GM08714 (cell line): ENCODE measurements around the gene CIRBP.

Source experiments
- H3K4me3 ChIP-seq: fragments of 200-500 bp; sonication (Bioruptor generic); 2 replicates; pipeline ENCODE4 v1.5.1; 2014; ENCODE audit warnings: mild to moderate bottlenecking, low read length, inconsistent platforms
- ZNF274 ChIP-seq: IDR thresholded peaks from 2 replicates; pipeline ENCODE4 v1.6.1; 2012; ENCODE audit warnings: mild to moderate bottlenecking, low read depth, low read length

The CIRBP gene

DNA sequence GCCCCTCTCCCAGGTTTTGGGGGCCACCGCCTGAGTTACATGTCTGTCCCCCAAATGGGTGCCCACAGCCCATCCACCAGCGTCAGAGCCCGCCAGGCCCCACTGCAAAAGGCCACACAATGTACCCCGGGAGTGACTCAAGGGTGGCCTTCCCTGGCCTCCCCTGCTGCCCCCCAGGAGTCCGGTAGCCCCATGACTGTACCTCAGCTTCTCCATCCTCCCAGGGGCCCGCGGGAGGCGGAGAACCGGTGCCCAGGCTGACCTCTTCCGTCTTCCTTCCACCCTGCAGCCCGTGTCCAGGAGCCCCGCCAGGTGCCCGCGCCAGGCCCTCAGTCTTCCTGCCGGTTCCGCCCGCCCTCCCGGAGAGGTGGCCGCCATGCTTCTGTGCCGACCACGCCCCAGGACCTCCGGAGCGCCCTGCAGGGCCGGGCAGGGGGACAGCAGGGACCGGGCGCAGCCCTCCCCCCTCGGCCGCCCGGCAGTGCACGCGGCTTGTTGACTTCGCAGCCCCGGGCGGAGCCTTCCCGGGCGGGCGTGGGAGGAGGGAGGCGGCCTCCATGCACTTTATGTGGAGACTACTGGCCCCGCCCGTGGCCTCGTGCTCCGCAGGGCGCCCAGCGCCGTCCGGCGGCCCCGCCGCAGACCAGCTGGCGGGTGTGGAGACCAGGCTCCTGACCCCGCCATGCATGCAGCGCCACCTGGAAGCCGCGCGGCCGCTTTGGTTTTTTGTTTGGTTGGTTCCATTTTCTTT, 41.7 kb upstream of the CIRBP start:
- no peak for TF ChIP-seq ZNF274
- no peak overlapping the region for H3K4me3 ChIP-seq

DNA sequence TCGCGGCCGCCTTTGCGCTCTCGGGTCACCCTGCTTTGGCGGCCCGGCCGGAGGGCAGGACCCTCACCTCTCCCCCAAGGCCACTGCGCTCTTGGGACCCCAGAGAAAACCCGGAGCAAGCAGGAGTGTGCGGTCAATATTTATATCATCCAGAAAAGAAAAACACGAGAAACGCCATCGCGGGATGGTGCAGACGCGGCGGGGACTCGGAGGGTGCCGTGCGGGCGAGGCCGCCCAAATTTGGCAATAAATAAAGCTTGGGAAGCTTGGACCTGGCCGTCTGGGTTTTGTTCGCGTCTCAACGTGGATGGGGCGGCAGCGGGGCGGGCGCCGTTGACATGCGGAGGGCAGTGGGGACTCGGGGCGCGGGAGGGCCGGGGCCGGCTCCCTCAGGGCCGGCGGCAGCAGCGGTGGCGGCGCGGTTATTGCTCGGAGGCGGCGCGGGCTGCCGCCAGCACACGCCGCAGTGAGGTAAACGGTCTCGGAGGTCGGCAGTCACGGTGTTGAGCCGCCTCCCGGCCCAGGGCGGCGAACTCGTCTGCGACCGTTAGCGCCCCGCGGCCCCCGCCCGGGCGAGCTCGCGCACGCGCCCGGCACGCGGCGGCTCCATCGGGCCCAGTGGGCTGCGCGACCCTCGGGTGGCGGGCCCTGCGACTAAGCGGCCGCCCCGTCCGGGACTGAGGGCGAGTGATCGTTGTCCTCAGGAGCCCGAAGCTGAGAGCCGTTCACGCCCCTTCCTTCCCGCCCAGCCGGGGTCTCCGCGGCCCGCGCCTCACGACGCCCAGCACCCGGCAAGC, 40.8 kb upstream of the CIRBP start:
- no peak overlapping the region for H3K4me3 ChIP-seq
- TF ChIP-seq ZNF274, result no peak

DNA sequence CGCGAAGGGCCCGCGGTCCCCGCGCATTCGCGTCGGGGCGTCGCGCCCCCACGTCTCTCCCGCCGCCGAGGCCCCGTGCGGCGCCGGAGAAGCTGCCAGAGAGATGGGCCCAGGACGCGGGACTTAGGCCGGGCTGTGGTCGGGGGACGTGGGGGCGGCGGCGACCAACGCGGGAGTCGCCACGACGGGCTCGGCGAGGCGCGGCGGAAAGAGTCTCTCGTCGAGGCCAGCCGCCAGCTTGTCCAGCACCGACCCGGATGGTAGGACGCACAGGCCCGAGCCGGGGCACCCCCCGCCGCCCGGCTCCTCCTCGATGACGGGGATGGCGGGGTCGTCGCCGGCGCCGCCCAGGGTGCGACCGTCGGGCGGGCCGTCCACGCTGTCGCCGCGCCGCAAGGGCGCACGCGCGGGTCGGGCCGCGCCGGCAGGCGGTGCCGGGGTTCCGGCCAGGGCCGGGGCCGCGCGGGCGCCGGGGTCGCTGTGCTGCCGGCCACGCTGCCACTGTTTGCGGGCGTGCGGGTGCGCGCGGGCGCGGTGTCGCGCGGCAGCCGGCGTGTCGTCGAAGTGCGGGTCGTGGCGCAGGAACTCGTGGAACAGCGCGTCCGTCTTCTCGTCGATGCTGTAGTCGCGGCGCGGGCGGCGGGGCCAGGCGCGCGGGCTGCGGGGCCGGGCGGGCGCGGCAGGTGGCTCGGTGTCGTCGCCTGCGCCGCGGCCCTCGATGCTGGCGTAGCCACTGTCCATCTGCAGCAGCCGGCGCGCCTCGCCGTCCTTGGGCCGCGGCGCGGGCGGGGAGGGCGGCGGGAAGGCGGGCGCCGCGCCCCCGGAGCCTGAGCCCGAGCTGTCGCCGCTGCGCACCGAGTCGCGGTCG, 39.8 kb upstream of the CIRBP start:
- no peak for TF ChIP-seq ZNF274
- H3K4me3 ChIP-seq, result no peak overlapping the region

DNA sequence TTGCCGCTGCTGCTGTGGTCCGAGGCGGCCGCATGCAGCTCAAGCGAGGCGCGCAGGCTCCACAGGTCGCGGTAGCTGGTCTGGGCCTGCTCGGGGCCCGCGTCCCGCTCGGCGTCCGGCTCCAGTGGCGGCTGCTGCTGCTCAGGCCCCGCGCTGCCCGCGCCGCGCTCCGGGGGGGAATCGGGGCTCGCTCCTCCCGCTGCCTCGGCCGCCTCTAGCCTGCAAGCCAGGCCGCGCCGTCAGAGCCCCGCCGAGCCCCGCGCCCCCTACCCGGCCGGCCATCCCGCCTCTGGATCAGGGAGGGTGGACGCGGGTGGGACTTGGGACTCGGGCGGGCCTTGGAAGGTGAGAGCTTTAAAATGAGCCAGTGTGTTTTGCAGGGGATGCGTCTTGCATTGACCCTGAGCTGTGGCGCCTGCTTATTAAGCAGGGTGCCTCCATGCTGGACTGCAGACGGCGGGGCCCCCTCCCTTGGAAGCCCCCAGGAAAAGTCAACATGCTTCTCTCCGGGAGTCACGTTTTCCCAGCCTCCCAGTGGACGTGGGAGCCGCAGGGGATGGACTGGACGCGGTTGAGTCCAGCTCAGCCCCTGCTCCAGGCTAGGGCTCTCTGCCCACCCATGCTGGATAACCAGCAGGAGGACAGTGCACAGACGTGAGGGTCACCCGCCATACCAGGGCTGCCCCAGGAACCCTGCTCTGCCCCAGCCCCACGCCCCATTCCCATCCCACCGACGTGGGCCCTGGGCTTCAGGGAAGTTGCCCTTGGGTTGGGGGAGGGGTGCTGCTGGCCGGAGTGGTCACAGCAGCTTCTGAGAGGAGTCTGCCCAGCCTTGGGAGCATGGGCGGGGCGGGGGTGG, 39.0 kb upstream of the CIRBP start:
- H3K4me3 ChIP-seq, result no peak overlapping the region
- TF ChIP-seq ZNF274, result no peak

DNA sequence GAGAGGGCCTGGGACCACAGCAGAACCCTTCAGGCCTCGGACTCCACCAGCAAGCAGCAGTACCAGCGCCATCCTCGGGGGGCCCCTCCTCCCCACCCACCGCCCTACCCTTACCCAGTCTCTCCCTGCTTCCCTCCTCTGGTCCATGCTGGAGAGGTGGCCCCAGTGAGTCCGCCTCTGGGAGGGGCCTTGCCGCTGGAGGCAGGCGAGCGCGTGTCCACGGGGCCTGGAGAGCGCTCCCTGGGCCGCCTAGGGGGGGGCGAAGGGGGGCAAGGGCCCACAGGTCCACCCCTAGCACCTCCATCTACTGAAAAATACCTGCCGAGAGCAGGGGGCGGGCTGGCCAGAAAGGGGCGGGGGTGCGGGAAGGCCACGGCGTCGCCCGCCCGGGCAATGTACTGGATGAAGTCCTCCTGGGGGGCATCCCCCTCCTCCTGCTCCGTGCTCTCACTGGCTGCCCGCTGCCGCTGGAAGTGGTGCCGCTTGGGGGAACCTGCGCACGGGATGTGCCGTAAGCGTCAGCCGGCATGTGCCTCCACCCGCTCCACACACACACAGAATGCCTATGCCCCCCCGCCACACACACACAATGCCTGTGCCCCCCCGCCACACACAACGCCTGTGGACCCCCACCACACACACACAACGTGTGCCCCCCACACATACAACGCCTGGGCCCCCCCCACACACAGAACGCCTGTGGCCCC, 38.2 kb upstream of the CIRBP start:
- H3K4me3 ChIP-seq, result no peak overlapping the region
- TF ChIP-seq ZNF274, result no peak

DNA sequence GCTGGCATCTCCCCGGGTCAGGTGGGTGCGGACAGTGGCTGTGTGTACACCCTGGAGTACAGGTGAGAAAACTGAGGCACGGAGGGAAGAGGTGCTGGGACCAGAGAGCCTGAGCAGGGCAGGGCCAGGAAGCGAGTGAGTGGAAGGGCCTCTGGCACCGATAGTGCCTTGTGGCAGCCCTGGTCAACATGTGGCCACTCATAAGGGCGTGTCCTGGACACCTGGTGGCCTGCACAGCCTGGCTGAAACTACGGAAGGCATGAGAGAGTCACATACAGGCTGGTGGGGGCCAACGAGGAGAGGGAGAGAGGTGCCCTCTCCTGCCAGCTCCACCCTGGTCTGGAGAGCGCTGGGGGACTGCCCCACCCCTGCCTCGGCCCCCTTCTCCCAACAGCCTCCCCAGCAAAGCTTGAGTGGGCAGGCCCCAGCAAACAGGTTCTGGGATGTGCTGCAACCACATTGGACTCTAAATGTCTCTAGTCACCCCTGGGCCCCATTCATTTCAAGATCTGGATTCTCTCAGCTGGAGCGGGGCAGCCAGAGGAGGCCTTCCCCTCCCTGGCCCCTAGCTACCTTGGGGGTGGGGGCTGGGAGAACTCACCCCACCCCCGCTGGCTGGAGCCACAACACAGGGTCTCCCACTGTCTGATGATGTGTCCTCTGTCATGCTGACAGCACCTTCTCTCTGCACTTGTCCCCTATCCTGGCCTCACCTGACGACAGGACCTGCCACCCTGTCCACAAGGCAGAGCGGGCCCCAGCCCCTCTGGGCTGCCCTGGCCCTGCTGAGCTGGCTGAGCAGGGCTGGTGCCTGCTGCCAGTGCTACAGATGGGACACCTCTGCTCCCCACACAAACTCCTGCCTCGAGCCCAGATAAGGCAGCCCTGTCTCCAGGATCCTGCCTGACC, 37.1 kb upstream of the CIRBP start:
- no peak overlapping the region for H3K4me3 ChIP-seq
- no peak for TF ChIP-seq ZNF274

DNA sequence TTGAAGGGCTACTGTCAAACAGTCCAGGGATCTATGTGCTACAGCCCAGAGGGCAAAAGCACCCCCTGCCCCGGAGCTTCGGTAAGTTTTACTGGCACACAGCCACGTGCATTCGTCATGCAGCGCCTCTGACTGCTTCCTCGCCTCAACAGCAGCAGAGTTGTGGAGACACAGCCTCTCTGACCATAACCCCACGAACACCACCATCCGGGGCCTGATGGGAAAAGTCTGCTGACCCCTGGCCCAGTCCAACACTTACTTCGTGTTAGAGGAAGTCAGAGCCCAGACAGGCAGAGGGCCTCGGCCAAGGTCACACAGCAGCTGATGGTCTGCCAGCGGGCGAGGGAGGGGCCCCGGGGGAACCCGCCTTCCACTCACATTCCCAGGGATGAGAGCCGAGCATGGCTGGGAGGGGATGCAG, 36.5 kb upstream of the CIRBP start:
- no peak overlapping the region for H3K4me3 ChIP-seq
- TF ChIP-seq ZNF274, result no peak

DNA sequence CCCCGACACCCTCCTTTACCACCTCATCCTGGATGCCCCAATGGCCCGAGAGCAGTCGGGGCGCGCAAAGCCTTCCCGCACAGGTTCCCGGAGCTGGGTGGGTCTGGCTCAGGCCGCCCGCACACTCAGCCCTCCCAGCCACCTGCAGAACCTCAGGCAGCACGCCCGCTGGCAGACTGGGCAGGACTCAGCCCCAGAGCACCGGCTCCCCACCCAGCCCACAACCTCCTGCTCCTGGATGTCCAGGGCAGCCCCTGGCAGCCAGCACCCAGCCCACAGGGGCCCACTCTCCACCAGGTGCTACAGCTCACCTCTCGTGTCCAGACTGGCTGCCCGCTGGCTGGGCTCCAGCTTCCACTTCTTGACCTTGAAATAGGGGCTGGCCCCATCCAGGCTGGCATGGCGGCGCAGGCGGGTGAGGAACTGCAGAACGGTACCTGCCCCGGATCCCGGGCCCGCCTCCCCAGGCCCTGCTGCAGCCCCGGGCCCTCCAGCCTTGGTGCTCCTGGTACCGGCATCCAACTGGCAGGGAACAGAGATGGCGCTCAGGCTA, 35.9 kb upstream of the CIRBP start:
- TF ChIP-seq ZNF274, result no peak
- no peak overlapping the region for H3K4me3 ChIP-seq

DNA sequence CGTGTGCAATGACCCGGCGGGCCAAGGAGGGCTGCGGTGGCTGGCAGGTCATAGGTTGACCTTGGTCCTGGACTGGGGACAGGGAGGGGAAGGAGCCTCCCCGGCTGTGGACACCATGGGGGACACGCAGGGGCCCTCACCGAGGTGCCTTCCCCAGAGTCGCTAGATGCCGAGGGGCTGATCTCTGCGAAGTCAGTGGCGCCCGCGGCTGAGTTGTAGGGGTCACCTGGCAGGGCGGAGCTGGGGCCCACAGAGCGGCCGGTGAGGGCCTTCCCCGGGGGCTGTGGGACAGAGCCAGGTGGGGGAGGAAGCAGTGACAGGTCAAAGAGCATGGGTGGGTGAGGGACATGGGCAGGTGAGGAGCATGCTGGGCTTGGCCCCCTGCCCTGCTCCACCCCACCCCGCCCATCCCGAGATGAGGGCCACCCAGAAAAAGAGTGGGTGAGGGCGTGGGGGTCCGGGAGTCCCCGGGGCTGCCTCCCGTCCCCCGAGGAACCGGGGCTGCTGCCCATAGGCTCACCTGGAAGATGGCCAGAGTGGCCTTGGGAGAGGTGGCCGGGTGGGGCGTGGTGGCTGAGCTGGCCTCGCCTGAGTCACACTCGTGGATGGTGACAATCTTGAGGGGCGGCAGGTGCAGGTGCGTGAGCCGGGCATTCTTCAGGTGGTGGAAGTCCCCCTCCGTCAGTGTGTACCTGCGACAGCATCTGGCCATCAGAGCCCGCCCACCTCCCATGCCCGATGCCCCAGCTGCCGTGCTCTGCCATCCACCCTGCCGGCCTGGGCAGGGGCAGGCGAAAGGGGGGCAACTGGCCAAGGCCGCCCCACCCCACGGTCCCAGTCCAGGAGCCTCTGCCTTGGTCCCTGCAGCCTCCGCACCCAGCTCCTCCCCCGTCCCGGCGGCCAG, 34.8 kb upstream of the CIRBP start:
- no peak overlapping the region for H3K4me3 ChIP-seq
- TF ChIP-seq ZNF274, result no peak

DNA sequence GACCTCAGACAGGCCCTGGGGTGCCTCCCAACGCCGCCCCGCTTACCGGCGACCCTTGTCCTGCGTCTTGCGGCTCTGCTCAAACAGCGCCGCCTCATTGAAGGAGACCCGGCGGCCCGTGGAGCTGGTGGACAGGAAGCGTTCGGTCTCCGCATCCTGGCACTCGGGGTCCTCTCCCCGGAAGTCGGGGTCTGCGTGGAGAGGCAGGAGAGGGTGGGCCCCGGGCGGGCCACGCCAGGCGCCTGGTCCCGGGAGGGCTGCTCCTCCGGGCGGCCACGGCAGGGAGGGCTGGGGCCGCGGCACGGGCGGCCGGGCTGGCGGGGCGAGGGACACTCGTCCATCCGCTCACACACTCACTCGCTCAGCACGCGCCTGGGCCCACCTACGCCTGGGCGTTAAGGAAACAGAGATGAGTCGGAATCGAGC, 34.2 kb upstream of the CIRBP start:
- H3K4me3 ChIP-seq, result no peak overlapping the region
- TF ChIP-seq ZNF274, result no peak

DNA sequence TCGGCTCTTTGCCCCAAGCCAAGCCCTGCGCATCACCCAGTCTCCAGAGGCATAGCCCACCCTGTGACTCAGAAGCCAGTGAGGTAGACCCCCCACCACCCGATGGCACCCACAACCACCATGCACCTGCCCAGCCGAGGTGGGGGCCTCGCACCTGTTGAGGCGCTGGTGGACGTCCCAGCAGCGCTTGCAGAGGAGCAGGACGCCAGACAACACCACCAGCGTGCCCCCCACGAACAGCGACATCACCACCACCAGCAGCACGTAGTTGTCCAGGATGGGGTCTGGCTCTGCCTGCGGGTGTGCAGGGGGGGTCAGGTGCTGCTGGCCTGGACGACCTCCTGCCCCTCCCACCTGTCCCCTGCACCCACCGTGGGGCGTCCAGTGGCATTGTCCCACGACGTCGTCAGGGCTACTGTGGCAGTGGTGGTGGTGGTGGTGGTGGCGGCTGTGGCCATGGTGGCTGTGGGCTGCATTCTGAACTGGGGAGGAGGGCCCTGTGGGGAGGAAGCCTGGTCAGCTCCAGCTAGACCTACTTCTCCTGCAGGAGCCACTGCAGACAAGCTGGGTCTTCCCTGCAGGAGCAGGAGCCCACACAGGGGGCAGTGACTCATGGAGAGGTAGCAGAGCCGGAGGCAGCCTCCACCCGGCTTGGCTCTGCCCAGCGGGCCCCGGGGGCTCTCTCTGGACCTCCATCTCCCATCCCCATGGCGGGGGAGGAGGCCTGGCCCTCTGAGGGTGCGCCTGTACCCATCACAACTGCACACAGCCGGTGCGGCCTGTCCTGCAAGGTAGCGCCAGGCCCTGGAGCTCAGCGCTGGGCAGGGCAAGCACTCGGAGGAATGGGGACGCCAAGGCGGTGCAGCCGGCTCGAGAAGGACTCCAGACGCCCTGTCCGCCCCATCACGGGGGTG, 33.2 kb upstream of the CIRBP start:
- H3K4me3 ChIP-seq, result no peak overlapping the region
- TF ChIP-seq ZNF274, result no peak
